ACHN (cell line): ENCODE data around the gene FAM131C.
"Not testable (repeated sequence)": the region's sequence is repeated elsewhere in the genome, so short reads cannot be mapped to it uniquely, and the experiment has no call there.

Experiments used
- DNase-seq: peaks from one replicate; pipeline ENCODE4 v3.0.0-alpha.2; 2015
- in situ Hi-C: cut with HindIII; loops from 2 replicates; pipeline ENCODE4 v1.10.0; 2017; ENCODE audit warnings: low sequenced_read_pairs, low pct_ligation_motif_present, low pct_unique_long_range_greater_than_20kb

Gene FAM131C

DNA sequence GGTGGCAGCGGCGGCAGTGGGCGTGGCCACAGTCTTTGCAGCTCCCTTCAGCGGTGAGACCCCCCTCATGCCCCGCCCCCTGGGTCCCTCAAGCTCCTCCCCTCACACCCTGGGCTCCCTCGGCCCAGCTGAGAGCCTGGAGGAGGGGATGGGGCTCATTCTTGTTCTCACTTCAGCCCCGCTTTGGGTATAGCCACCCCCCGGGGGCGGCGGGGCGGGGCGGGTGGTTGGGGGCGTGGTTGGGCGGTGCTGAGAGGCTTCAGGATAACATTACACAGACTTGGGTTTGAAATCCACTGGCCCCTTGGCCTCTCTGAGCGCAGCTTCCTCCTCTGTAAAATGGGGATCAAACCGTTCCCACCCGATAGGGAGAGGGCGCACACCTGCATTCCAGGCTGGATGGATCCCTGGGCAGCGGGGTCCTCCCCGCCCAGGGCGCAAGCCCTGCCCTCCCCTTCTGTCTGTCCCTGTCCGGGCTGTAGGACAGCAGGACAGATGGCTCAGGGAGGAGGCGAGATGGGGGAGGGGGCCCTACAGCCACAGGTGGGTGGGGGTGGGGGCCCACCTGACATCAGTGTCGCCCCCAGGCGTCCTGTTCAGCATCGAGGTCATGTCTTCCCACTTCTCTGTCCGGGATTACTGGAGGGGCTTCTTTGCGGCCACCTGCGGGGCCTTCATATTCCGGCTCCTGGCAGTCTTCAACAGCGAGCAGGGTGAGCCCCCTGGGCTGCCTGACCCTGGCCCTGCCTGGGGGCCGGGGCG lies 46.5 kb downstream of the FAM131C start:
- in situ Hi-C loops, result no loop called here
- DNase-seq, result no peak

DNA sequence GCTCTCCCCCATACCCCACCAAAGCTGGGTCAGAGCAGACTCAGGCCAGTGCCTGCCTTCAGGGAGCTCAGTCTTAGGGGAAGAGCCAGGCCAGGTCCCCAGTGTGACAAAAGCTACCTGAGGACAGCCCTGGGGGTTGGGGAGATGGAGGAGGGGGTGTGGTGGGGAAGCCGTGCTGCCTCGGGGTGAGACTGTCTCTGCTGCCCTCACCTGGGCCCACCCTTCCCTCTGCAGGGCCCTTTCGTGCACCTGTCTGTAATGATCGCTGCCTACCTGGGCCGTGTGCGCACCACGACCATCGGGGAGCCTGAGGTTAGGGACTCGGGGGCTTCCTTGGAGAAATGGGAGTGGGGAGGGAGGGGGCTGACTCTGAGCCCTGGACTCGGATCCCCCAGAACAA lies 47.1 kb downstream of the FAM131C start:
- in situ Hi-C loops, DNase-seq: not testable (repeated sequence)

DNA sequence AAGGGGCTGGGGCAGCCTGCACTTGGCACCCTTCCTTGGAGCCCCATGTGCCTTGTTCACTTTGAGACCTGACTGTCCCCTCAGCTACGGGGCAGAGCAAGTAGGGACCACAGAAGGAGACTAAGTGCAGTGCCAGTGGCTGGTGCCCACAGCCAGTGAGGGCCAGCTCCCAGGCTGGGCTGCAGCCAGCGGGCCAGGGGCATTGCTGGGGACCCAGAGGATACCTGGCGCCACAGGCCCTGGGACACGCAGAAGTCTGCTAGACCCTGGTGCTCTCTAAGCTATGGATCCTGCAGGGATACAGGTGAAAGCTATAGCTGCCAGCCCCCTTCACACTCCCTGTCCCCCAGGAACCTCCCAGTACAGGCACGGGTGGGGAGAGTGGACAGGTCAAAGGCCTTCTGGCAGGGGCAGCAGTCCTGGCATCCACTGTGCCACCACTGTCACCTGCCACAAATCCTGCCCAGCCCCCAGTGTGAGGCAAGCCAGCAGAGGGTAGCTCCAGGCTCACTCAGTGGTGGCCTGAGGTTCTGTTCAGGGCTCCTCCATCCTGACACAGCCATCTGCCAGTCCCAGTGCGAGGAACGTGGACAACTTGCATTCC lies 50.3 kb downstream of the FAM131C start:
- in situ Hi-C loops, result no loop called here

DNA sequence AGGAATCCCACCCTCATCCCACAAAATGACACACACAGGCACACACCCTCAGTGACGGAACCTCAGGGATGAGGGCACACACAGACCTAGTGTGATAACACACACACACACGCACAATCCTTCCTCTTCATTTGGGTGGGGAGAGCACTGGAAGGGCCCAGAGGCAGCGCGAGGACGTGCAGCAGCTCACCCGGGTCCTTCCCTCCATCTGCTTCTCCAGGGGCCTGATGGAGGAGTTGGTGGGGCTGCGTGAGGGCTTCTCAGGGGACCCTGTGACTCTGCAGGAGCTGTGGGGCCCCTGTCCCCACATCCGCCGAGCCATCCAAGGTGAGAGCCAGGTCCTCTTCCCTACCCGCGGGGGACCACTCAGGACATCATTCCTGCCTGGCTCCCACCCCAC lies 51.1 kb downstream of the FAM131C start:
- DNase-seq, result no peak
- in situ Hi-C loops, result no loop called here

More for the DNA sequence above, 50.3 kb downstream of the FAM131C start:
- no peak for DNase-seq

DNA sequence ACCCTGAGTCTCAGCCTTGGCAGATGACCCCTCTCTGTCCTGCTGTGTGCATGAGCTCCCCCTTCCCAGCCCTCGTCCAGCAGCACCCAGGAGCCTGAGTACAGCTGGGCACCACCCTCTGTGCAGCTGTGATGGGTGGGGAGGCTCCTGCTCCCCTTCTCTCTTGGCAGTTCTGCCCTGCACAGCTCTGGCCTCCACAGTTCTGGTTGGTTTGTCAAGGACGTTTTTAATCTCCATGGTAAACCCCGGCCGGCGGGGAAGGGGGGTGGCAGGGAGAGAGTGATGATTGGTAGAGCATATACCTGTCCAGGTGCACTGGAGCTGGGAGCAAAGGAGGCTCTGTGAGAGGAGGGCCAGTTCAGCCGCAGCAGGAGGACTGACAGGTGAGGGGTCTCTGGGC lies 51.8 kb downstream of the FAM131C start, which contains the start of gene CLCNKA:
TSS of gene CLCNKA (plus strand) at position 356 of the 400 bp plus-strand sequence. CDS start 584 bp downstream, outside the sequence.
- in situ Hi-C loops, result no loop called here
- no peak for DNase-seq

DNA sequence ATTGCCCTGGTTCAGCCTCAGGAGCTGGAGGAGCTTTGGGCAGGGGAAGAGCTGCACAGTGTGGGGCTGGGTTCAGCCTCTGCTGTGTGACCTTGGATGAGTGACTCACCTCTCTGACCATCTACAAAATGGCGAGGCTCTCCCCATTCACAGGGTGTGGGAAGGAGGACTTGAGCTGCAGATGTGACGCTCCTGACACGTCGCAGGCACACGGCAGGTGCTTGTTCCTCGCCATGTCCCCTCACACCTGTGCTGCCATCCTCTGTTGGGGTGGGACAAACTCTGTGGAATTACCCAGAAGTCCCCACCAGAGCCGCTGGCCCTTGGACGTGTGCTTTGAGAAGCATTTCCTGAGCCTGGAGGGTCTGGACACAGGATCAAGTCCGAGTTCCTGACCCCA lies 52.6 kb downstream of the FAM131C start:
- DNase-seq, in situ Hi-C loops: not testable (repeated sequence)

DNA sequence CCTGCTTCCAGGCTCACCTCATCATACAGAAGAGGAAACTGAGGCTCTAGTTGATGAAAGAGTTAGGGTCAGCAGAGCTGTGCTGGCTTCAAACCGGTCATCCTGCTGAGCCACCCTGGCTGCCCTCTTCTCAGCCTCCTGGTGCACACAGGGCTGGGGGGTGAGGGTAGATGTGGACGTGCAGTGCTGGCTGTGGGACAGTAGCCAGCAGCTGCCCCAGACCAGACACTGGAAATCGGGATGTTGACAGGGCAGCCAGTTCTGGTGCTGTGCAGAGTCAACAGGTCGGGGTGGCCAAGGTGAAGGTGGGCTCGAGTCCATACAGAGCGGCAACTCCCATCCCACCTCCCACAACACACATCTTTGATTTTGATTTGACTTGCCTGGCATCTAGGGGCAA lies 53.1 kb downstream of the FAM131C start:
- no peak for DNase-seq
- in situ Hi-C loops, result no loop called here

DNA sequence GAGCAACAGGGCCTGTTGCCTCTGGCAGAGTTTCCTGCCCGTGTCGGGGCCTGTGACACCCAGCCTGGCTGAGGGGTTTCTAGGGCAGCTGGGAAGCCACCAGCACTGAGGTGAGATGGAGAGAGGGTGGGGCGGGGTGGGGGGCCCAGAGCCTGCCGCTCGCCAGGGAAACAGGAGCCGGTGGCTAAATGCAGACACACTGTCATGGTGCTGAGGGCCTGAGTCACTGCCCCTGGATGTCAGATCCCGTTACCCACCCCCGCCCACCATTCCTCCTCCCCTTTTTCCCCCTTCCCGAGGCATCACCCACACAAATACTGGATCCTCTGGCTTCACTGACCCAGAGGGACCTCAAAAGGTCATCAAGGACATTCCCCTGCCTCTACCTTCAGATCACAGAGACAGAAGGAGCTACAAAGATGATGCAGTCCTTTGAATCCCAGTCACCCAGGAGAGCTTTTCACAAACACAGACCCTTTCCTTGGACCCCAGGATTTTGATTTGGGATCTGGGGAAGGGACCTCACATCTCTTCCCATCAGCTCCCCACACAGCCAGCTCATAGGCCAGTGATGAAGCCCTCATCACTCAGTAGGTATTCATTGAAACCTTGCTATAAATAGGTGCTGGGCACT lies 53.7 kb downstream of the FAM131C start:
- DNase-seq, result no peak
- in situ Hi-C loops, result no loop called here

DNA sequence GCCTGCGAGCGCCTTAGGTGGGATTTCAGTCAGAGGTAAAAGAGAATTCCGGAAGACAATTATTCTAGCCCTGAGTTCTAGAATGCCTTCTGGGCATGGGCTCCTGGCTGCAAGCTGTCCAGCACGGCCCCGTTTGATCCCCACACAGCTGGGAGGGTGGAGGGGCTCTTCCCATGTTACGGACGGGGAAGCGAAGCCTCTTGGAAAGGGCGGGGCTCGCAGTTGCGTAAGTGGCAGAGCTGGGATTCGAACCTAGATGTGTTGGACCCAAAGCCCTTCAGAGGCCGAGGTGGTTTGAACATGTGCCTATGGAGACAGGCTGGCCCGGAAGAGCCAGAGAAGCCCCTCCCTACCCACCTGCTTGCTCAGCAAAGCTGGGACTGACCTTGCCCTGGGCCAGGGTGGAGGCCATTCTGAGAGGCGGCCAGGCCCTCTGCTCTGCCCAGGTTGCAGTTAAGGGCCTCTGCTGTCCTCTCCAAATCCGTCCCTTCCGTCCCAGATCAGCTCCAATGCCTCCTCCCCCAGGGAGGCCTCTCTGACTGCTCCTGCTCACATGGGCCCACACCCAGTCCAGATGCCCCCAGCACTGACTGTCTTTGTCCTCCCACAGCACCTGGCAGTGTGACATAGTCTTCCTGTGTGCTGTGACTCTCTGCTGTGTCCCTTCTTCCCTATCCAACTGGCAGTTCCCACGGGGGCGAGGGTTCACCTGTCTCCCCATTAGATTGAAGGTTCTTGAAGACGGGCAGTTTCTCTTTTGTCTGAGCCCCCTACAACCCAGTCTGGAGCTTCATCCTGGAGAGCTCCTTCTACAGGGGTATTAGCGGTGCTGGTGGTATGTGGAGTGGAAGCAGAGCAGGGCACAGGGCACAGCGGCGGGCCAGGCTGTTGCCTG lies 54.5 kb downstream of the FAM131C start:
- in situ Hi-C loops, result no loop called here
- no peak for DNase-seq

DNA sequence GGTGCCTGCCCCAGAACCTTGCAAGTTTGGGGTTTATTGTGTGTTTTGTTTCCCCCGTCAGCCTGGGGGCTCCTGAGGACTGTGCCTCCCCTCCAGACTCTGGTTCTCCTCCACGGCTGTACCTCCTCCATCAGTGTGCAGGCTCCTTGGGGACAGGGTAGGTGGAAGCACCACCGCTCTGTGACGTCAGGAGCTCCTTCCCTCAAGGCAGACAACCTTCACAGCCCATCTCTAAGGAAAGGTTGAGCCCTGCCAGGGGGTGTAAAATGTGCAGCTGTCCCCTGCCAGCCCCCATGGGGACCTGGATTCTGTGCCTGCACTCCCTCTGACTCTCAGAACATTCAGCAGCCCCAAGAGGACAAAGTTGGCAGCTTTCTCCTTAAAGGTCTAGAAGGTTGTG lies 55.1 kb downstream of the FAM131C start:
- no peak for DNase-seq
- in situ Hi-C loops, result no loop called here

DNA sequence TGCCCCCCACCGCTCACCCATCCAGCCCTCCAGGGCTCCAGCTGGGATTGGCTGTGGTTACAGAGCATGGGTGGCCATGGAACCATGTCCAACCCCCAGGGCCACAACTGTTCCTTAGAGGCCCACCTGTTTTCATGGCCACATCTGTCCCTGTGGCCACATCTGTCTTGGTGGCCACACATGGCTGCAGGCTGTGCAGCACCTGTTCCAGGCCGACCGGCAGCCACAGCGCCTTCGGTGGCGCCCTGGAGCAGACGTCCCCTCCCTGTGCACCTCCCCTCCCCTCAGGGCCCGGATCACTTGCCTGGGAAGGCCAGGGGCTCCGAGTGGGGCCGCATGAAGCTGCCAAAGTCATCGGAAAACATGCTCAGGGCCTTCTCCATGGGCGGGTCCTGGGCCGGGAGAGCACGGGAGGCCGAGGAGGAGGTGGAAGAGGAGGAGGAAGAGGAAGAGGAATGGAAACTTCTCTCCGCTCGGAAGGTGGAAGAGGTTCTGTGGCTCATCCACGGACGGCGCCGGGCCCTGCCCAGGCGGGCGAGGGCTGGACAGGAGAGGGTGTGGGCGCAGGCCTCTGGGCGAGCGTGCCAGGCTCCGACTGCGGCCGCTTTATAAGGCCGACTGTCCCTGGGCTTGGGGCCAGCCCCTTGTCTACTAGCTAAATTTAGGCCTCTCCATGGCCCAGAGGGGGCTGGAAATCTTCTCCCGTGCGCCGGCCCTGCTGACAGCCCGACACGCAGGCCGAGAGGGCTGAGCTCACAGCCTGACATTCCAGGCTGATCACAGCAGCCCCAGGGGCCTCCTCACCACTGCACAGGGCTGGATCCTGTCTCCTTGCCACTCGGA lies 55.8 kb downstream of the FAM131C start, which contains the start of gene HSPB7:
TSS of gene HSPB7 (minus strand) at position 583 of the 843 bp plus-strand sequence. CDS start at position 503, 80 bp downstream.
- DNase-seq, result no peak
- in situ Hi-C loops, result no loop called here

DNA sequence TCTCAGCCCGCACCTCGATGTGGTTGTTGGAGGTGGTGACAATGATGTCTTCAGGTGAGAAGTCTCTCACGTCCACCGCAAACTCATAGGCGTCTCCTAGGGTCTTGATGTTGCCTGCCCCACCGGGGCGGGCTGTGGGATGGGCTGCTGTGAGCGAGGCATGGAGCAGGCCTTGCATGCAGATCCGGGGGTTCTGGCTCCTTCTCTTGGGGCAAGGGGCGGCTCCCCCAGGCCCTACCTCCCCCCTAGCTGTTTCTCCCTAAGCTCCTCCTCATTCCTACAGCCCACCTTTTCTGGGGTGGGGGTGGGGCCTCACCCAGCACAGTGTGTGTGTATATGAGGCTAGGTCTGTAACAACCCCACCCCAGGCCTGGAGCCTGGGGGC lies 56.4 kb downstream of the FAM131C start:
- DNase-seq, result no peak
- in situ Hi-C loops, result no loop called here

DNA sequence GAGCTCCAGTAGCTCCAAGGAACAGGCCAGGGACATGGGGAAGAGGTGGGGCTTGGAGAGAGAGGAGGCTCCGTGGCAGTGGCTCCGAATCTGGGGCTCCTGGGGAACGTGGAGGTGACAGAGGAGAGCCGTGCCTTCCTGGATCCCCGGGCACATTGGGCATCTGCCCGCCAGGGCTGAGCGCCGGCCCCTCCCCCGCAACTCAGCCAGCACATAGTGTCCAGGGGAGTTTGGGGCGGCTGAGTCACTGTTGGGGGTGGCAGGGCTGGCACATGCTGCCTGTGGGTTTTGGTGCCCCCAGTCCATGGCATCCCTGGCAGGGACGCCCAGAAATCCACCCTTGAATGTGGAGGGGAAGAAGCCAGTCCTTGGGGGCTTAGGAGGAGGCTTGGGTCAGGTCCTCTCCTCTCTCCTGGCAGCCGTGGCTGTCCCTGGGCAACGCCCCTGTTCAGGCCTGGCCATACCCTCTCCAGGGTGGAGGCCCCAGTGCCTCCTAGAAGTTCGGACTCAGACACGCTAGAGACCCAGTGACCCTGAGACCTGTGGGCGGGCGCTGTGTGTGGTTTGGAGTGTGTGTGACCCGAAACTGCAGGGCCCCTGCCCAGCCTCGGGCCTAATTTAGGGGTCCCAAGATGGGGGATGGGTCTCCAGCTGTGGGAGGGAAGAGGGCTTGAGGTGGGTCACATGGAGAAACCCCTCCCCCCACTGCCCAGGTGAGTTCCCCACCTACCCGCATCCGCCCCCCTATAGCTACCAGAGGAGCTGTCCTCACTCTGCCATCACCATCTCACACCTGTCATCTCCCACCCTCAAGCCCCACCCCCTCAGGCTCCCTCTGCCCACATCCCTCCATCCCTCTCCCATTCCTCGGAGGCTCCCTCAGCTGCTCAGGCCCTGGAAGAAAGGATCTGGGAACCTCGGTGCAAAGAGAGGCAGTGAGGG lies 57.2 kb downstream of the FAM131C start:
- no peak for DNase-seq
- in situ Hi-C loops, result no loop called here

DNA sequence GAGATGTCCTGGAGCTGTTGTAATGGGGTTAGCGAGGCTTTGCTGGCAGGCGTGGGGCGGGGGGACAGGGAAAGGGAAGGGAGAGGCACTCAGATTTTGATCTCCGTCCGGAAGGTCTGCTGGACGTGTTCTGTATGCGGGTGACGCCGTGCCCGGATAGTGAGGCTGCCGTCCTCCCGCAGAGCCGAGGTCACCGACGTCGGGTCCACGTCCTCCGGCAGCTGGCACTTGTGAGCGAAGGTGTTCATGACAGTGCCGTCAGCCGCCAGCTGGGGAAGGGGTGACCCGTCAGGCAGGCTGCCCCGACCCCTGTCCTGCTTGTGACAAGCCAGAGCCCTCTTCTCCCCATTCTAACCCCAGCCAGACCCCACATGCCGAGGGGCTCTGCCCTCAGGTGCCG lies 58.0 kb downstream of the FAM131C start:
- in situ Hi-C loops, result no loop called here
- no peak for DNase-seq

DNA sequence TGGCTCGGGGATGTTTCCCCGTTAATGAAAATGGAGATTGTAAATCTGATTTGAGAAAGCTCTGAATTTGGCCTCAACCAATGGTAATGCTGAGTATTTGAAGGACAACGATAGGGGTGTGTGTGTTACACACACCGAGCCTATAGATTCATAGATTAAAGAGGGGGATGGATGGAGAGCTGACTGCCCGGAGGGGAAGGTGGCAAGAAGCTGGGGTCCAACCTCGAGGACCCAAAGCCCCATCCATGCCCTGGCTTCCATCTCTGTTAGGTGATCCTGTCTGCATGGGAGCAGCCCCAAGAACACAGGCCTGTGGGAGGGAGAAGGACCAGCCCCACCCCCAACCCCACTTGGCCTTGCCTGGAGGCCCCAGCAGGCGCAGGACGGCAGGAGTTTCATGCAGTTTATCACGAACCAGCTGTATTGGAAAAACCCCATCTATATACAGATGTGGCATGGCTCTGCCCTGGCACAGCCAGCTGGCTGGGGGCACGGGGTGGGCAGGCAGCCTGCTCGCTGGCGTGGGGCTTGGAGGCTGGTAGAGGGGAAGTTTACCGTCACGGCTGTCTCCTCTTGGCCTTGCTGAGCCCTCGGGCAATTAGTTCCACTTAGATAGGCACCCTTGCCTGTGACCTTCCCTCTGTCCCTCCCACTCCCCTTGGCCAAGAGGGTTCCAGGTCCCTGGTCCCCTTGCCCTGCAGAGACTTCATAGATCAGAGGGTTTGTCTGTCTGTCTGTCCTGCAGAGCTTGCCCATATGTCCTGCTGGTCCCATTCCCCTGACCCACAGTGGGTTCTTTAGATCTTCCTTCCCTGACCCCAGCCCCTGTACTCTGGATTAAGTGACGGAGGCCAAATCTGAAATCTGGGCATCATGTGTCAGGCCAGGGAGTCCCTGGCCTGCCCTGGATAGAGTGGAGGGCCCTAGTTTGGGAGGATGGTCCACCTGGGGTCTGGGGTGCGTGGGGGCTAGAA lies 58.7 kb downstream of the FAM131C start:
- no peak for DNase-seq
- in situ Hi-C loops, result no loop called here

DNA sequence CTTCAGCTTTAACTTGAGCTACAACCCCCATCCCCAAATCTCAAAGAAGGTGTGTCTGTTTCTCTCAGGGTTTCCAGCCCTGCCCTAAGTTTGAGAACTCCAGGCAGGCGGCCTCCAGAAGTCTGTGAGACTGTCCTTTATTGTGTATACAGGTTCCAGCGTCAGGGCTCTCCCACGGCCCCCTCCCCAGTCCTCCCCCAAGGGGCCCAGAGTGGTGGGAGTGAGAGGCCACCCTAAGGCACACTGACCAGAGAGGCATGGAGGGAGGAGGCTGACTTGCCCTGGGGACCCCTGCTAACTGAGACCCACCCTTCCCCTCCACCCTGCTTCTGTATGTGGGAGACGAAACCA lies 59.6 kb downstream of the FAM131C start:
- in situ Hi-C loops, result no loop called here
- no peak for DNase-seq
